Measurements from ENCODE around the gene ALK.

ALK gene

GRCh38 chr2:29226375-29226774, 695.0 kb downstream of the ALK start:
- Histone ChIP-seq H3K36me3 (ENCODE audit: control insufficient read depth, insufficient read depth, low read length) (no peaks in the 10 kb centered on the region), H3K9ac (ENCODE audit: low read length) (no peak overlapping the region), H3K27me3 (ENCODE audit: control insufficient read depth, insufficient read depth, low read length) (no peaks in the 10 kb centered on the region), H3K4me1 (ENCODE audit: control insufficient read depth, insufficient read depth, low read length) (no peaks in the 10 kb centered on the region), H3K4me3 (ENCODE audit: low read depth, low read length) (no peak overlapping the region), H3K9me3 (ENCODE audit: control insufficient read depth, insufficient read depth, low read depth, low read length) (no peaks in the 10 kb centered on the region), H3K27ac (ENCODE audit: low read depth, low read length) (no peak overlapping the region)

- Histone ChIP-seq H3K4me3 (ENCODE audit: low read depth, low read length) (no peak overlapping the region), H3K36me3 (ENCODE audit: control insufficient read depth, insufficient read depth, low read length) (no peaks in the 10 kb centered on the region), H3K9ac (ENCODE audit: low read length) (no peak overlapping the region), H3K9me3 (ENCODE audit: control insufficient read depth, insufficient read depth, low read depth, low read length) (no peaks in the 10 kb centered on the region), H3K27ac (ENCODE audit: low read depth, low read length) (no peak overlapping the region), H3K4me1 (ENCODE audit: control insufficient read depth, insufficient read depth, low read length) (no peaks in the 10 kb centered on the region), H3K27me3 (ENCODE audit: control insufficient read depth, insufficient read depth, low read length) (no peaks in the 10 kb centered on the region)
Observed at GRCh38 chr2:29225814-29226213, 695.6 kb downstream of the ALK start.

GRCh38 chr2:29224693-29225551, 696.5 kb downstream of the ALK start:
- Histone ChIP-seq H3K9ac (ENCODE audit: low read length) (no peak overlapping the region), H3K4me1 (ENCODE audit: control insufficient read depth, insufficient read depth, low read length) (peaks cover 3% of the 10 kb centered on the region; the same call in 1 of the 2 replicates), H3K27ac (ENCODE audit: low read depth, low read length) (no peak overlapping the region), H3K36me3 (ENCODE audit: control insufficient read depth, insufficient read depth, low read length) (no peaks in the 10 kb centered on the region), H3K9me3 (ENCODE audit: control insufficient read depth, insufficient read depth, low read depth, low read length) (no peaks in the 10 kb centered on the region), H3K27me3 (ENCODE audit: control insufficient read depth, insufficient read depth, low read length) (no peaks in the 10 kb centered on the region), H3K4me3 (ENCODE audit: low read depth, low read length) (no peak overlapping the region)

DNA sequence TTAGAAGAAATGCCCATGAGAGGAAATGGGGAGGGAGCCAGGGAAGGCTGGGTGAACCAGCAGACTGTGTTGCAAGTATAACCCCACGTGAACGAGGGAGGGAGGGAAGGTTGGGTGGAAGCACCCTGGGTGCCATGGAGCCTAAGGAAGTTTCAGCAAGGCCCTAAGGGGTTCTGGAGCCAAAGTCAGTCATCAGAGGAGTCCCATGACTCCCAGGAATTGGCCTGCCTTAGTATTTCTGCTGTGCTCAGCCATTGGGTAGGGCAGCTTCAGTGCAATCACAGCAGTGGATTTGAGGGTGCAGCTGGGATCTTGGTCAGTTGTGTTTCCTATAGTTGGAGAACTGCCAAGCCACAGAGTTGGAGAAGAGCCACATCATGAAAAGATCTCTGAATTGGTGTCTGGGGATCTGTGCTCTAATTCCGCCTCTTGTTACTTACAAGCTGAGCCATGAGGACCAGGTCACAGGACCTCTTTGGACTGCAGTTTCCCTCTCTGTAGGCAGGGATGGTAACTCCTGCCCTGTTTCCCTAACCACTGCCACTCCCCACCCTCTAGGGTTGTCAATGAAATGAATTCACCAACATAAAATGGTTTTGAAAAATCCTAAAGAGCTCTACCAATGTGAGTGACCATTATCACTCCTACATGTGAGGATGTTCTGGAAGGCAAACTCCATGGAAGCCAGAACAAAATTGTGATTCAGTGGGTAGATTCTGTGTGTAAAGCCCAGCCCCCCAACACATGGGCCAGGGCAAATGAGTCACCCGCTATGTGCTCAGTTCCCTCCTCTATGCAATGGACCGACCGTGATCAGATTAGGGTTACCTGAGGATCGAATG, 697.3 kb downstream of the ALK start:
- Histone ChIP-seq H3K36me3 (ENCODE audit: control insufficient read depth, insufficient read depth, low read length) (no peaks in the 10 kb centered on the region), H3K9ac (ENCODE audit: low read length) (no peak overlapping the region), H3K4me3 (ENCODE audit: low read depth, low read length) (no peak overlapping the region), H3K9me3 (ENCODE audit: control insufficient read depth, insufficient read depth, low read depth, low read length) (no peaks in the 10 kb centered on the region), H3K27me3 (ENCODE audit: control insufficient read depth, insufficient read depth, low read length) (no peaks in the 10 kb centered on the region), H3K27ac (ENCODE audit: low read depth, low read length) (no peak overlapping the region), H3K4me1 (ENCODE audit: control insufficient read depth, insufficient read depth, low read length) (peaks cover 3% of the 10 kb centered on the region; the same call in 1 of the 2 replicates)

GRCh38 chr2:29223257-29223656, 698.1 kb downstream of the ALK start:
- Histone ChIP-seq H3K4me3 (ENCODE audit: low read depth, low read length) (no peak overlapping the region), H3K27me3 (ENCODE audit: control insufficient read depth, insufficient read depth, low read length) (peaks cover 2% of the 10 kb centered on the region; the same call in 1 of the 2 replicates), H3K27ac (ENCODE audit: low read depth, low read length) (no peak overlapping the region), H3K4me1 (ENCODE audit: control insufficient read depth, insufficient read depth, low read length) (peaks cover 3% of the 10 kb centered on the region; the same call in 1 of the 2 replicates), H3K9me3 (ENCODE audit: control insufficient read depth, insufficient read depth, low read depth, low read length) (no peaks in the 10 kb centered on the region), H3K36me3 (ENCODE audit: control insufficient read depth, insufficient read depth, low read length) (no peaks in the 10 kb centered on the region), H3K9ac (ENCODE audit: low read length) (no peak overlapping the region)

DNA sequence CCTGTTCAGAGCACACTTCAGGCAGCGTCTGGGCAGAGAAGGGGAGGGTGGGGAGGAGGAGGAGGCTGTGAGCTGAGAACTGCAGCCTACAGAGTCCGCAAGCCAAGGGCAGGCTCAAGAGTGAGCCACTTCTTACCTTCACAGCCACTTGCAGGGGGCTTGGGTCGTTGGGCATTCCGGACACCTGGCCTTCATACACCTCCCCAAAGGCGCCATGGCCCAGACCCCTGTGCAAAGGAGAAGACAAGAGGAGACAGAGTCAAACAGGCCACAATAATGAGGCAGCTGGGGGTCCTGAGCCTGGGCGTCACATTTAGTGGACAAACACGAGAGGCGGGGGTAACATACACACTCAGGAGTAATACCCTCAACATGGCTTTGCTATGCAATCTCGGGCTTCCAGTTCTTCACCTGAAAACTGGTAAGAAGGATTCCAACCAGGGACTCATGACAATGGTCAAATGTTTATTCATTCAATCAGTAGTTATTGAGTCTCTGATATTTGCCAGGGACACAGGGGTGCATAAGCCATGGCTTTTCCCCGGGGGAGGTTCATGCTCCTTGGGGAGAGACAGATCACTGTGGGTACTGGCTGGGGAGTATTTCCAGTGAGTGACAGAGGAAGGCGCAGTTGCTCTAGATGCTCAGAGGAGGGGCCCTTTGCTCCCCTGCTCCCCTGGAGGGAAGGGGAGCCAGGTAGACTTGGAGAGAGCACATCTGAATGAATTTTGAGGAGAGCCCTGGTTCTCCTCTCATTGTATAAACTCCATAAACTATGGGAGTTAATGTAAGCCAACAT, 698.8 kb downstream of the ALK start:
- Histone ChIP-seq H3K36me3 (ENCODE audit: control insufficient read depth, insufficient read depth, low read length) (no peaks in the 10 kb centered on the region), H3K9me3 (ENCODE audit: control insufficient read depth, insufficient read depth, low read depth, low read length) (no peaks in the 10 kb centered on the region), H3K27me3 (ENCODE audit: control insufficient read depth, insufficient read depth, low read length) (peaks cover 2% of the 10 kb centered on the region; the same call in 1 of the 2 replicates), H3K4me1 (ENCODE audit: control insufficient read depth, insufficient read depth, low read length) (peaks cover 3% of the 10 kb centered on the region; the same call in 1 of the 2 replicates), H3K9ac (ENCODE audit: low read length) (no peak overlapping the region), H3K4me3 (ENCODE audit: low read depth, low read length) (no peak overlapping the region), H3K27ac (ENCODE audit: low read depth, low read length) (no peak overlapping the region)

GRCh38 chr2:29220506-29221270, 700.7 kb downstream of the ALK start:
- no peak overlapping the region for H3K4me3 ChIP-seq (ENCODE audit: low read depth, low read length)
- peaks cover 2% of the 10 kb centered on the region; the same call in 1 of the 2 replicates for H3K27me3 ChIP-seq (ENCODE audit: control insufficient read depth, insufficient read depth, low read length)
- H3K9ac ChIP-seq (ENCODE audit: low read length), result no peak overlapping the region

DNA sequence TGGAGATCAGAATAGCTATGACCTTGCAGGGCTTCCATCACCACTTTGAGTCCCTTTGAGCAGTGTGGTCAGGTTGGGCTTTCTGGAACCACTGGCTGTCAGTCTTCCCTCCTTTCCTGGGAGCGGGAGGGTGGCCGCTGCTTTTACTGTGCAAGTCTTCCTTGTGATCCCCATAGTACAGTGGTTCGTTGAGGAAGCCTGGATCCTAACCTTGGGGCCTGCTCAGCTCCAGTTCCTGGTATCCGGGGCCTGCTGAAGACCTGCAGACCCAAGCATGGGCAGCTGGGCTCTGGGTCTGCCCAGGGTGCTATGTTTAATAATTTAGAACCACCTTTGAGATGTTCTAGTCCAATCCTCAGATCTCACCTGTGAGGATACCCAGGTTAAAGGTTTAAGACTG, 702.0 kb downstream of the ALK start:
- no peak overlapping the region for H3K9ac ChIP-seq (ENCODE audit: low read length)
- H3K27ac ChIP-seq (ENCODE audit: low read depth, low read length), result no peak overlapping the region
- H3K36me3 ChIP-seq (ENCODE audit: control insufficient read depth, insufficient read depth, low read length), result no peaks in the 10 kb centered on the region
- peaks cover 3% of the 10 kb centered on the region; the same call in 1 of the 2 replicates for H3K4me1 ChIP-seq (ENCODE audit: control insufficient read depth, insufficient read depth, low read length)
- H3K4me3 ChIP-seq (ENCODE audit: low read depth, low read length), result no peak overlapping the region
- H3K9me3 ChIP-seq (ENCODE audit: control insufficient read depth, insufficient read depth, low read depth, low read length), result no peaks in the 10 kb centered on the region
- peaks cover 2% of the 10 kb centered on the region; the same call in 1 of the 2 replicates for H3K27me3 ChIP-seq (ENCODE audit: control insufficient read depth, insufficient read depth, low read length)

More at GRCh38 chr2:29220506-29221270, 700.7 kb downstream of the ALK start:
- peaks cover 3% of the 10 kb centered on the region; the same call in 1 of the 2 replicates for H3K4me1 ChIP-seq (ENCODE audit: control insufficient read depth, insufficient read depth, low read length)
- H3K36me3 ChIP-seq (ENCODE audit: control insufficient read depth, insufficient read depth, low read length), result no peaks in the 10 kb centered on the region
- H3K27ac ChIP-seq (ENCODE audit: low read depth, low read length), result no peak overlapping the region
- no peaks in the 10 kb centered on the region for H3K9me3 ChIP-seq (ENCODE audit: control insufficient read depth, insufficient read depth, low read depth, low read length)

GRCh38 chr2:29218550-29219125, 702.7 kb downstream of the ALK start:
- Histone ChIP-seq H3K27me3 (ENCODE audit: control insufficient read depth, insufficient read depth, low read length) (peaks cover 2% of the 10 kb centered on the region; the same call in 1 of the 2 replicates), H3K36me3 (ENCODE audit: control insufficient read depth, insufficient read depth, low read length) (no peaks in the 10 kb centered on the region), H3K9me3 (ENCODE audit: control insufficient read depth, insufficient read depth, low read depth, low read length) (no peaks in the 10 kb centered on the region), H3K4me3 (ENCODE audit: low read depth, low read length) (no peak overlapping the region), H3K9ac (ENCODE audit: low read length) (no peak overlapping the region), H3K4me1 (ENCODE audit: control insufficient read depth, insufficient read depth, low read length) (peaks cover 6% of the 10 kb centered on the region; the same call in 1 of the 2 replicates), H3K27ac (ENCODE audit: low read depth, low read length) (no peak overlapping the region)

Measured in HUES6 (cell line).